CD4-positive, alpha-beta T cell treated with Interleukin-6 for 4 hours (primary cell): Measurements from ENCODE around the gene TBC1D22A.

Experiments
- DNase-seq: peaks from one replicate; pipeline ENCODE4 v3.0.0-alpha.2; 2020; ENCODE audit warnings: mixed read lengths

The TBC1D22A gene

GRCh38 chr22:47188261-47189055 is 426.0 kb downstream of the TBC1D22A start:
- no peak for DNase-seq

DNA sequence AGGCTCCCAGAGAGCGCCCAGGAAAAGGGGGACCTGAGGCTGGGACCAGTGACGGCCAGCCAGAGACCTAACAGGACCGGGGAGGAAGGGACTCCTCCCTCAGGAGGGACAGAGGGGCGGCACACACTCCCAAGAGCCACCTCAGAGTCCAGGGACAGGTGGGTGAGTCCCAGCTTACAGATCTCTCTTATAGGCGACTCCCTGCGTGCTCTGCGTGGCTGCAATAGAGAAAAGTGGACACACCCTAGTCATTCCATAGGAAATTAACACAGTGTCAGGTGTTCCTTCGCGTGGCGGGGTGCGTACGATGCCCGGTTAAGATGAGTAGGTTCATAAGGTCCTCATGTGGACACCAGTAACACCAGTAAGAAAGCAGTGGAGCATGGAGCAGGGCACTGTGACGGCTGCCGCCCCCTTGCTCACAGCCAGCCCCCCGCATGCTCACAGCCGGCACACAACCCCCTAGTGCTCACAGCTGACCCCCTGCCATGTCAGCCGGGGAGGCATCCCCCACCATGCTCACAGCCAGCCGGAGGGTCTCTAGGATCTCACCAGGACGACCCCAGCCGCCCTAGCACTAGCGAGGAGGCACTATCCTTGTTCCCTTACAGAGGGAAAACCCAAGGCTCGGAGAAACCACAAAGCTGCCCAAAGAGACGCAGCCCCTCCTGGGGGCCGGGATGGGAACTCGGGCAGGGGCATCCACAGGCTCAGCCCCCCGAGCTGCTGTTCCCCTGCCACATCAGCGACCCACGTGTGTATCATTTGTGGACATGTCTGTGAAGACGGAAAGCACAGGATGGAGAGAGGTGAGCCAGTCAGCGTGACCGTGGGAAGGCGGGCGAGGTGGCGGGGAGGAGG is 426.8 kb downstream of the TBC1D22A start:
- DNase-seq, result no peak

- no peak for DNase-seq
These were observed 428.0 kb downstream of the TBC1D22A start for GRCh38 chr22:47190276-47190956.

DNA sequence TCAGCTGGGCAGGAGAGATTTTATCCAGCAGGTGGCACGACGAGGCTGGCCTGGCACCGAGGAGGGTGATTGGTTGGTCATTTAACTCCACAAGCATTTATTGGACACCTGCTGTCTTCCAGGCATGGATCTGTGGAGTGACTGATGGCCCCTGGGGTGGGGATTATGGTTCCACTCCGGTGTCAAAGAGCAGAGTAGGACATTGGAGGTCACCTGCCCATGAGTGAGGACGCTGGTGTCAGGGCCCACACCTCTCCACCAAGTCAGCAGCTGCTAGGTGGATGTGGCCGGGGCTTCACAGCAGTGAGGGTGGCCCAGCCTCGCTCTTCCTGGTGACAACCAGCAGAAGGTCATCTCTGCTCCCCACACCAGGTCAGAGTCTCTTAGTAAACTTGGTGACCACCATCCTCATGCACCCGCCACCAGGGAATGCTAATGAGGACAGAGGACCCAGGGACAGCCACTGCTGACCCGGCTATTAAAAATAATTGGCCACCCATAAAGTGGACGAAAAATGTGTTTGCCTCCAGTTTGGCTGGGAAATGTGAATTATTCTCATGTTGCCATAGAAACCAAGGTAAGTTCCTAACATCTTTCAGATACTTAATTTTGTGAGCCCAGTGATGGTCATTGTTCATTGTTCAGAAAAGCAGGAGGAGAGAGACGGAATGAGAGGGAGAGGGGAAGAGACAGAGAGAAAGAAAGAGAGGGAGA is 428.7 kb downstream of the TBC1D22A start:
- DNase-seq, result no peak

- DNase-seq, result no peak
These were observed 429.5 kb downstream of the TBC1D22A start for GRCh38 chr22:47191671-47192650.

GRCh38 chr22:47192651-47193437 is 430.4 kb downstream of the TBC1D22A start:
- peak; percentile 6 for DNase-seq

DNA sequence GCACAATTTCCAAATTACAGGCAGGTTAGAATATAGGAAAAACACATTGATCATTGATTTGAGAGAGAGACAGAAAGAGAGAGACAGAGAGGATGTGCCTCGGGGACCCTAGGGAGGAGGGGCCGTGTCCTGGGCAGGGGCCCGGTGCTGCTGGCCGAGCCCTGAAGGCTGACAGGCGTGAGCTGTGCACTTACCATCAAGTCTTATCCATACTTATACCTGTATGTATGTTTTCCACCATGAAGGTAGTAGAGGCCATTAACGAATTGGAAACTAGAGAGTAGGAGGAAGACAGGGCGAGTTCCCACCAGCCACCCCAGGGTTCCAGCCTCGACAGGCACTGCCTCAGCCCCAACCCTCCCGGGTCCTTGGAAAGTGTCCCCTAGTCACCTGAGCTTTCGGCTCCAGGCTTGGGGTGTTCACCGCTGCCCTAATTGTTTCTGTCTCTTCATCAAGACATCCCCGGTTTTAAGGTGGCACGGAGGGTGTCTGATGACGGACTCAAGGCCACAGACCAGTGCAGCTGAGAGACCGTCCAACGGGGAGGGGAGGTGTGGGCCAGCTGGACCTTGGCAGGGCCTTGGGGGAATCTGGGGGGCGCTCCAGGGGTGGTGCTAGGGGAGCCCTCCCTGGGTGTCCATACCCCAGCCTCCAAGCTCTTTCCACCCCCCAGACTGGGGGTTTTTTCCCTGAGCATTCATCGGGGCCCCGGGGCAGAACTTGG is 431.3 kb downstream of the TBC1D22A start:
- DNase-seq, result no peak

DNA sequence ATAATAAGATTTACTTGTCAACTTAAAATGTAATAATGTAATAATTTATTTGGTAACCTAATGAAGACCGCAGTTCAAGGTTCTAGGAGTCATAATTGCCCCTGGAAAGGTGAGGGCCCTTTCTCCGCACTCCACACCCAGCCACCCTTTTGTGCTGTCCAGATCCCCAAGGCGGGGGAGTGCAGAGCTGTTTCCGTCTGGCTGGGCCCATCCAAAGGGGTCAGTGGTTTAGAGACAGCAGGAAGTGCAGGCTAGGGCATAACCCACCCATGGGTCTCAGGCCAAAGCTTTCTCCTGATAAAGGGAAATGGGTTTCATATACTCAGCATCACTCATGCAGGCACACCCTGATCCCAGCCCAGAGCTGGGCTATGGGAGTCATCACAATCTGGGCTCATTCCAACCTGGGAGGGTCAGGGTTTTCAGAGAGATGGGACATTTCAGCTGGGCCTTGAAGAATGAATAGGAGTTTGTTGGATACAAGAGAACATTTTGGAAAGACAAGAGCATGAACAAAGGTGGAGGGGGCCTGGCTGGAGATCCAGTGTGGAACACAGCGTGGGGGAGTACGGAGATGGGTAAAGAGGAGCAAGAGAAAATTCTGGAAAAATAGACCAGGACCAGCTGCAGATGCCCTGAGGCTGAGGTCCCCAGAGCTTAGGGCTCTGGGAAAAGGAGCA is 432.2 kb downstream of the TBC1D22A start:
- no peak for DNase-seq

- DNase-seq, result no peak
These were observed 432.7 kb downstream of the TBC1D22A start for GRCh38 chr22:47195156-47195483.

- DNase-seq, result no peak
These were observed 433.2 kb downstream of the TBC1D22A start for GRCh38 chr22:47195484-47196165.

DNA sequence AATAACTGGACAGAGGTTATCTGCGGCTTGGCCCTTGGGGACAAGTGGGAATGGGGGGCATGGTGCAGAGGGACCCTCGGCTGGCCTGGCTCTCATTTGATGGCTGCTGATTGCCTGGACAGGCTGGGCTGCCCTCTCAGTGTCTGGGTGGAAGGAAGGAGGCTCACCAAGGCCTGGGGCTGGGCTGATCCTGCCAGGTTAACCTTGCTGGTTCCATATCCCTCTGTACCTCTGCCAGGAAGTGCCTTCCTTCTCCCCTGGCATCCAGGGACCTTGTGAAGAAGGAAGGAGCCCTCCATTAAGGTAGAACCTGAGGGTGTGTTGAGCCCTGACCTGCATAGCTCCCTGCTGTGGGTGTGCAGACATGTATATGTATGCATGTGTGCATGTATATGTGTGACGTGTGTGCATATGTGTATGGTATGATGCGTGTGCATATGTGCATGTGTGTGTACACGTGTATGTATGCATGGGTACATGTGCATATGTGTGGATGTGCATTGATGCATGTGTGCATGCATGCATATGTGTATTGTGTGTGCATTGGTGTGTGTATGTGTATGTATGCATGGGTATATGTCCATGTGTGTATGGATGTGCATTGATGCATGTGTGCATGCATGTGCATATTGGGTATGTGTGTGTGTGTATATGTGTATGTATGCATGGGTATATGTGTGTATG is 433.9 kb downstream of the TBC1D22A start:
- DNase-seq, result no peak

GRCh38 chr22:47196881-47197772 is 434.7 kb downstream of the TBC1D22A start:
- DNase-seq, result no peak

- no peak for DNase-seq
These were observed 435.5 kb downstream of the TBC1D22A start for GRCh38 chr22:47197773-47198500.

- DNase-seq, result no peak
These were observed 436.4 kb downstream of the TBC1D22A start for GRCh38 chr22:47198801-47199251.

- DNase-seq, result no peak
These were observed 437.0 kb downstream of the TBC1D22A start for GRCh38 chr22:47199261-47199978.

- DNase-seq, result no peak
These were observed 437.5 kb downstream of the TBC1D22A start for GRCh38 chr22:47199979-47200272.
